NCI-H510A (cell line): ENCODE results near the gene UBAC2.

Experiments
- DNase-seq: peaks from one replicate; lab custom pipeline; 2025; lab: John Stamatoyannopoulos, UW

UBAC2 gene

GRCh38 chr13:99296398-99296797, 95.7 kb downstream of the UBAC2 start:
- no peak for DNase-seq

- DNase-seq: no peak
Observed at GRCh38 chr13:99297331-99297730, 96.7 kb downstream of the UBAC2 start.

- DNase-seq: no peak
Observed at GRCh38 chr13:99298056-99298455, 97.4 kb downstream of the UBAC2 start.

GRCh38 chr13:99299256-99299919, 98.7 kb downstream of the UBAC2 start:
- no peak for DNase-seq

GRCh38 chr13:99299920-99300341, 99.3 kb downstream of the UBAC2 start:
- DNase-seq: peak; percentile 11

- no peak for DNase-seq
Observed at GRCh38 chr13:99301056-99301838, 100.6 kb downstream of the UBAC2 start.

GRCh38 chr13:99301913-99302636, 101.4 kb downstream of the UBAC2 start:
- DNase-seq: no peak

- no peak for DNase-seq
Observed at GRCh38 chr13:99302637-99303505, 102.2 kb downstream of the UBAC2 start.

- DNase-seq: no peak
Observed at GRCh38 chr13:99303863-99304521, 103.3 kb downstream of the UBAC2 start.

GRCh38 chr13:99304541-99304940, 103.9 kb downstream of the UBAC2 start:
- DNase-seq: no peak

GRCh38 chr13:99305158-99305557, 104.5 kb downstream of the UBAC2 start:
- DNase-seq: no peak

- no peak for DNase-seq
Observed at GRCh38 chr13:99305566-99305965, 104.9 kb downstream of the UBAC2 start.

GRCh38 chr13:99307247-99307646, 106.6 kb downstream of the UBAC2 start, which contains the start of gene GPR183:
Gene GPR183 (minus strand): TSS chr13:99307399. CDS start chr13:99296145, 11,254 bp downstream.
- DNase-seq: no peak

GRCh38 chr13:99307648-99308339, 107.1 kb downstream of the UBAC2 start:
- peak; percentile 19 for DNase-seq

- DNase-seq: no peak
Observed at GRCh38 chr13:99308471-99309087, 107.9 kb downstream of the UBAC2 start.

GRCh38 chr13:99310382-99311031, 109.9 kb downstream of the UBAC2 start:
- DNase-seq: no peak

GRCh38 chr13:99311137-99311536, 110.5 kb downstream of the UBAC2 start:
- DNase-seq: no peak

GRCh38 chr13:99311748-99312492, 111.3 kb downstream of the UBAC2 start:
- no peak for DNase-seq

- DNase-seq: no peak
Observed at GRCh38 chr13:99312493-99312883, 111.8 kb downstream of the UBAC2 start.
